Activated CD8-positive, alpha-beta T cell treated with anti-CD3 and anti-CD28 coated beads for 36 hours (primary cell): ENCODE results near the gene IGF2BP2. TPM values are rescaled to one million over a fixed set of nuclear protein-coding genes. Genes with fewer than 3 reads are reported as not detected.
A peak's percentile ranks its signal among the peaks of the same experiment; 100 is the strongest.

ENCODE experiments used
- ATAC-seq: fragments of 200-7000 bp; cut with Tn5 transposase; one replicate; pipeline ENCODE4 v1.10.0; 2021; ENCODE audit warnings: mild to moderate bottlenecking, moderate library complexity
- CTCF ChIA-PET: fragments of 350-600 bp; sonication (Branson Sonifier 250); formaldehyde crosslinking; loops from one replicate; lab custom pipeline; 2021; ENCODE audit warnings: antibody characterized with exemption; lab: Charles Lee
- POLR2A ChIA-PET: fragments of 350-600 bp; sonication (Branson Sonifier 250); formaldehyde crosslinking; loops from one replicate; lab custom pipeline; 2021; ENCODE audit warnings: antibody characterized with exemption; lab: Charles Lee
- DNase-seq: peaks from one replicate; pipeline ENCODE4 v3.0.0-alpha.2; 2020
- H3K27ac Mint-ChIP-seq: one replicate; pipeline ENCODE4 v1.8.0; 2021; ENCODE audit warnings: mild to moderate bottlenecking, mixed read lengths
- H3K27me3 Mint-ChIP-seq: one replicate; pipeline ENCODE4 v1.8.0; 2021; ENCODE audit warnings: mixed read lengths
- H3K36me3 Mint-ChIP-seq: one replicate; pipeline ENCODE4 v1.8.0; 2021; ENCODE audit warnings: low read depth, mixed read lengths
- H3K4me1 Mint-ChIP-seq: one replicate; pipeline ENCODE4 v1.8.0; 2021; ENCODE audit warnings: low read depth, mixed read lengths
- H3K4me3 Mint-ChIP-seq: one replicate; pipeline ENCODE4 v1.8.0; 2021; ENCODE audit warnings: mild to moderate bottlenecking, moderate library complexity, mixed read lengths
- H3K9me3 Mint-ChIP-seq: one replicate; pipeline ENCODE4 v1.8.0; 2021; ENCODE audit warnings: mixed read lengths
- intact Hi-C: fragments of 100-400 bp; cut with micrococcal nuclease; formaldehyde crosslinking; loops from one replicate; pipeline ENCODE4 v1.10.0; 2022
- microRNA-seq: library from miRNA; unstranded; fragments of <30 nt; microRNA quantifications from one replicate; pipeline ENCODE4 v1.2.0, GENCODE V29; 2022; ENCODE audit warnings: borderline microRNAs expressed, borderline replicate concordance
- total RNA-seq, 2 experiments: library from RNA; stranded (reverse); gene quantifications; one replicate each; pipeline ENCODE4 v1.2.3, GENCODE V29; 2021
- TF ChIP-seq, protein P1 (sequence below): fragments of 200-600 bp; IDR thresholded peaks from one replicate; pipeline ENCODE4 v1.8.0; 2022; ENCODE audit warnings: antibody characterized with exemption, mild to moderate bottlenecking

Gene IGF2BP2
- total RNA-seq, 2 experiments from 2014 or later = 0.52 to 0.65 TPM

- DNase-seq = no peak
- Mint-ChIP-seq H3K4me3 (no peak overlapping the region), H3K36me3 (peaks cover 24% of the 10 kb centered on the region), H3K9me3 (no peaks in the 10 kb centered on the region), H3K27ac (no peak overlapping the region), H3K4me1 (no peaks in the 10 kb centered on the region), H3K27me3 (no peaks in the 10 kb centered on the region)
- ChIA-PET CTCF (interaction anchor here (0.8 to 2.4 kb wide), 2 partner anchors 37 to 47 kb away, joined by 3 to 7 read pairs; no protein-coding TSS in a partner anchor), POLR2A (no interaction called here)
- intact Hi-C loops = no loop called here
- TF ChIP-seq, protein P1, sequence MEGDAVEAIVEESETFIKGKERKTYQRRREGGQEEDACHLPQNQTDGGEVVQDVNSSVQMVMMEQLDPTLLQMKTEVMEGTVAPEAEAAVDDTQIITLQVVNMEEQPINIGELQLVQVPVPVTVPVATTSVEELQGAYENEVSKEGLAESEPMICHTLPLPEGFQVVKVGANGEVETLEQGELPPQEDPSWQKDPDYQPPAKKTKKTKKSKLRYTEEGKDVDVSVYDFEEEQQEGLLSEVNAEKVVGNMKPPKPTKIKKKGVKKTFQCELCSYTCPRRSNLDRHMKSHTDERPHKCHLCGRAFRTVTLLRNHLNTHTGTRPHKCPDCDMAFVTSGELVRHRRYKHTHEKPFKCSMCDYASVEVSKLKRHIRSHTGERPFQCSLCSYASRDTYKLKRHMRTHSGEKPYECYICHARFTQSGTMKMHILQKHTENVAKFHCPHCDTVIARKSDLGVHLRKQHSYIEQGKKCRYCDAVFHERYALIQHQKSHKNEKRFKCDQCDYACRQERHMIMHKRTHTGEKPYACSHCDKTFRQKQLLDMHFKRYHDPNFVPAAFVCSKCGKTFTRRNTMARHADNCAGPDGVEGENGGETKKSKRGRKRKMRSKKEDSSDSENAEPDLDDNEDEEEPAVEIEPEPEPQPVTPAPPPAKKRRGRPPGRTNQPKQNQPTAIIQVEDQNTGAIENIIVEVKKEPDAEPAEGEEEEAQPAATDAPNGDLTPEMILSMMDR = no peak
- no peak for ATAC-seq
These were observed 211.8 kb downstream of the IGF2BP2 start for GRCh38 chr3:185613016-185613415.

- H3K27me3 Mint-ChIP-seq = no peaks in the 10 kb centered on the region
- peaks cover 39% of the 10 kb centered on the region for H3K36me3 Mint-ChIP-seq
- intact Hi-C loops = no loop called here
- ATAC-seq (no peak), DNase-seq (no peak)
- H3K27ac Mint-ChIP-seq = no peak overlapping the region
- CTCF ChIA-PET = interaction anchor here (1.0 kb wide), 1 partner anchor 47 kb away, joined by 3 read pairs; no protein-coding TSS in a partner anchor
- no peak overlapping the region for H3K4me3 Mint-ChIP-seq
- TF ChIP-seq, protein P1 = no peak
- POLR2A ChIA-PET = interaction anchor here (0.6 kb wide), 1 partner anchor 16 kb away, joined by 3 read pairs; no protein-coding TSS in a partner anchor
- no peaks in the 10 kb centered on the region for H3K9me3 Mint-ChIP-seq
- H3K4me1 Mint-ChIP-seq = peaks cover 3% of the 10 kb centered on the region
These were observed 218.6 kb downstream of the IGF2BP2 start for GRCh38 chr3:185606196-185606595.

DNA sequence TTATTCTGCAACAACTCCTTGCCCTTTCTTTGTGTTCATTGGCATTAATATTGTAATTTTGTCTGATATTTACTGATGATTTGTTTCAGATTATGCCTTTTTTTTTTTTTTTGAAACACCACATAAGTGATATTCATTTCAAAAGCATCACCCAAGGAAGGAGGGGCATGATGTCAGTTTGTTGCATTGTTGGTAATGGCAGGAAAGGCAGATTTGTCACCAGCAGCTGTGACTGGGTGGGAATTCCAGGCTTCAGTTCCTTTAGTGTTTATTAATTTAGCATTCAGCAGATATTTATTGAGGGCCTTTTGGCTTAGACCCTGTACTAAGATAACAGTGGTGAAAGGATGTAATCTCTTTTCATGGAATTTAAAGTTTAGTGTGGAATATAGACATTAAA is 219.3 kb downstream of the IGF2BP2 start:
- peaks cover 3% of the 10 kb centered on the region for H3K4me1 Mint-ChIP-seq
- H3K36me3 Mint-ChIP-seq = peaks cover 41% of the 10 kb centered on the region
- ChIA-PET CTCF (interaction anchor here (0.7 to 1.0 kb wide), 2 partner anchors 46 to 73 kb away, joined by 3 read pairs; no protein-coding TSS in a partner anchor), POLR2A (no interaction called here)
- intact Hi-C loops = no loop called here
- H3K9me3 Mint-ChIP-seq = no peaks in the 10 kb centered on the region
- no peak for DNase-seq
- H3K27me3 Mint-ChIP-seq = no peaks in the 10 kb centered on the region
- no peak overlapping the region for H3K4me3 Mint-ChIP-seq
- TF ChIP-seq, protein P1 = no peak
- ATAC-seq = no peak
- no peak overlapping the region for H3K27ac Mint-ChIP-seq

DNA sequence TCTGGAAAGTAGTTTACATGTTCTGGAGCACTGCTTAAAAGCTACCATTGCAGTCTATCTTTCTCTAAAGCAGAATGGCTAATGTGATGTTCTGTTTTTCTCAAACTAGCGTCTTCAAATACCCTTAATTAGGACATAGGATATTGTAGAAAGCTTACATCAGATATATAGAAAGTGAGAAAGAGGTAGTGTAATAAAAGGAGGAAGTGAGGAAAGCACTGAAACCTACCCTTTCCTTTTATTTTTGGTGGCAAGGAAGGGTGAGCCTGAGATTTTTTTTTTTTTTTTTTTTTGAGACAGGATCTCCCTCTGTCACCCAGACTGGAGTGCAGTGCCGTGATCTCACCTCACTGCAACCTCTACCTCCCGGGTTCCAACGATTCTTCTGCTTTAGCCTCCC is 229.3 kb downstream of the IGF2BP2 start:
- H3K27me3 Mint-ChIP-seq = no peaks in the 10 kb centered on the region
- H3K36me3 Mint-ChIP-seq = peaks cover 22% of the 10 kb centered on the region
- H3K9me3 Mint-ChIP-seq = no peaks in the 10 kb centered on the region
- no peak overlapping the region for H3K4me3 Mint-ChIP-seq
- intact Hi-C loops = no loop called here
- peaks cover 8% of the 10 kb centered on the region for H3K4me1 Mint-ChIP-seq
- ChIA-PET CTCF (interaction anchor here (0.8 to 2.4 kb wide), 6 partner anchors 9 to 65 kb away, joined by 3 to 9 read pairs (median 4); partner anchors contain the start of gene SENP2), POLR2A (no interaction called here)
- ATAC-seq (no peak), DNase-seq (no peak)
- H3K27ac Mint-ChIP-seq = peak overlapping the region; percentile 79
- TF ChIP-seq, protein P1 = no peak

DNA sequence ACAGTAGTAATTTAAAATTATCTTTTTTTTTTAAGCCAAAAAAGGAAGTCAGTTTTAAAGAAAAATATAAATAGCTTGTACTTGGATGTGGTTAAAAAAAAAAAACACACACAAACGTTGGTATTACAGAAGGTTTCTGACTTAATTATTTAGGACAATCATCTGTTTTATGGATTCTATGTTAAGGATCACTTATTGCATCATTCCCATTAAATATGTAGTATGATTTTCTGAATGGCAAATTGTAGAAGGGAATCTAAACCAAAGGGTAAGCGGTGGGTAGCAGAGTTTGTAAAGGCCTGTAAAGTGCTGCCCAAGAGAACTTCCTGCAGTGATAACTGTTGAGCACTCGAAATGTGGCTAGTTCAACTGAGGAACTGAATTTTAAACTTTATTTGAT is 230.8 kb downstream of the IGF2BP2 start:
- ChIA-PET POLR2A (no interaction called here), CTCF (interaction anchor here (1.6 kb wide), 1 partner anchor 66 kb away, joined by 7 read pairs; no protein-coding TSS in a partner anchor)
- Mint-ChIP-seq H3K36me3 (peaks cover 15% of the 10 kb centered on the region), H3K27me3 (no peaks in the 10 kb centered on the region), H3K4me1 (peaks cover 10% of the 10 kb centered on the region), H3K9me3 (no peaks in the 10 kb centered on the region), H3K4me3 (no peak overlapping the region), H3K27ac (no peak overlapping the region)
- ATAC-seq (no peak), DNase-seq (no peak)
- intact Hi-C loops = no loop called here
- TF ChIP-seq, protein P1 = no peak

Small RNA genes lying within 50 kb of the gene (microRNA-seq; reads per million reads assigned to microRNA genes)
- not detected for gene MIR548AQ

Other genes with a start within 250 kb of the IGF2BP2 start
- 10 to 100 TPM; 22.5 to 28.4 TPM for gene SENP2, start 238.7 kb downstream of the IGF2BP2 start, total RNA-seq
- gene TRA2B, start 113.0 kb upstream of the IGF2BP2 start, total RNA-seq = 100 to 1,000 TPM; 210 to 219 TPM